A549 treated with dexamethasone at 1 μM for 4 hours (cell line): ENCODE data around the gene RC3H2. TPM values are rescaled to one million over a fixed set of nuclear protein-coding genes. Genes with fewer than 3 reads are reported as not detected.

Experiments
- total RNA-seq: library from RNA; stranded (reverse); fragments of 200-300 nt; extraction: Qiagen RNA extraction; gene quantifications from 5 replicates; pipeline ENCODE4 v1.2.3, GENCODE V29; 2022

RC3H2 gene
- total RNA-seq, result 14.7 to 28.5 TPM (median 23.8 TPM) in 5 replicates

GRCh38 chr9:122904823-122905710 is at the start of gene RC3H2:
TSS of gene RC3H2 (minus strand) at chr9:122905359. CDS start at chr9:122897509, 7,850 bp downstream.

GRCh38 chr9:122940749-122941581 is 35.8 kb upstream of the RC3H2 start, which contains the start of gene RABGAP1:
TSS of gene RABGAP1 (plus strand) at chr9:122941020. CDS start at chr9:122957060, 16,040 bp downstream.

GRCh38 chr9:122931226-122932121 is 26.3 kb upstream of the RC3H2 start, which contains the start of gene ZBTB26:
TSS of gene ZBTB26 (minus strand) at chr9:122931512. CDS start at chr9:122919934, 11,578 bp downstream.

GRCh38 chr9:122912964-122913673 is 8.0 kb upstream of the RC3H2 start, which contains the start of gene ZBTB6:
TSS of gene ZBTB6 (minus strand) at chr9:122913323. CDS start at chr9:122912072, 1,251 bp downstream.

GRCh38 chr9:122800066-122801060 is 104.8 kb downstream of the RC3H2 start, which contains the start of gene OR1K1:
TSS of gene OR1K1 (plus strand) at chr9:122800123. CDS start at chr9:122800123, 0 bp downstream.

Other genes with a start within 250 kb of the RC3H2 start
- gene OR1B1, start 247.7 kb downstream of the RC3H2 start, total RNA-seq, result not detected in 5 replicates
- not detected in 5 replicates for gene OR1L1, start 243.6 kb downstream of the RC3H2 start, total RNA-seq
- not detected in 5 replicates for gene OR1L3, start 230.2 kb downstream of the RC3H2 start, total RNA-seq
- not detected in 5 replicates for gene OR1L4, start 181.4 kb downstream of the RC3H2 start, total RNA-seq
- not detected in 5 replicates for gene OR1L6, start 163.1 kb downstream of the RC3H2 start, total RNA-seq
- gene OR5C1, start 116.4 kb downstream of the RC3H2 start, total RNA-seq, result not detected in 5 replicates
- not detected in 5 replicates for gene OR1K1, start 105.2 kb downstream of the RC3H2 start, total RNA-seq
- 15.1 to 20.0 TPM (median 17.7 TPM) in 5 replicates for gene PDCL, start 76.8 kb downstream of the RC3H2 start, total RNA-seq
- gene ZBTB6, start 8.0 kb upstream of the RC3H2 start, total RNA-seq, result 4.7 to 6.1 TPM (median 4.9 TPM) in 5 replicates
- gene ZBTB26, start 26.2 kb upstream of the RC3H2 start, total RNA-seq, result 1.5 to 2.4 TPM (median 2.1 TPM) in 5 replicates
- gene RABGAP1, start 35.7 kb upstream of the RC3H2 start, total RNA-seq, result 13.6 to 16.2 TPM (median 15.4 TPM) in 5 replicates
- not detected in 5 replicates for gene GPR21, start 128.3 kb upstream of the RC3H2 start, total RNA-seq